HepG2 (cell line): ENCODE data around the gene CTSA. TPM values are rescaled to one million over a fixed set of nuclear protein-coding genes. Genes with fewer than 3 reads are reported as not detected.

Experiments
- ATAC-seq: fragments of 200-7000 bp; cut with Tn5 transposase; 3 replicates; pipeline ENCODE4 v1.9.1; 2020; ENCODE audit warnings: mild to moderate bottlenecking, moderate library complexity
- BruUV-seq: library from RNA; stranded (reverse); fragments of 400-500 nt; replicated peaks from 2 replicates; lab custom pipeline; 2021; lab: Mats Ljungman, UMichigan
- CTCF ChIA-PET: fragments of 300-600 bp; formaldehyde crosslinking; extraction: SDS; loops from one replicate; lab custom pipeline; 2021; ENCODE audit warnings: low total read pairs, inconsistent platforms, low intra/inter-chr PET ratio; lab: Yijun Ruan, JAX
- POLR2A ChIA-PET: fragments of 350-600 bp; sonication (Branson Sonifier 250); formaldehyde crosslinking; loops from one replicate; lab custom pipeline; 2020; ENCODE audit warnings: antibody characterized with exemption, inconsistent platforms; lab: Yijun Ruan, JAX
- DNase-seq: peaks from one replicate; pipeline ENCODE4 v3.0.0-alpha.2; 2015; ENCODE audit warnings: low spot score
- FAIRE-seq: peaks from 3 replicates; lab custom pipeline; 2011; peaks lifted over from hg19 to GRCh38; lab: Jason Lieb, UNC
- H2AFZ ChIP-seq: one replicate; pipeline ENCODE4 v1.6.1; 2011; ENCODE audit warnings: low read length, inconsistent platforms
- H3K27ac ChIP-seq: fragments of 300-600 bp; 3 replicates; pipeline ENCODE4 v1.8.0; 2011; ENCODE audit warnings: mixed run types, mild to moderate bottlenecking, mixed read lengths, low read length, inconsistent platforms; ENCODE audit not compliant: insufficient read depth; ENCODE audit errors: extremely low read length
- H3K27me3 ChIP-seq, 2 experiments: fragments of 200-600 bp in 1 of 2; 2 replicates in 1 of 2; 3 replicates in 1 of 2; pipeline versions ENCODE4 v1.6.0 to v1.8.0; 2011; ENCODE audit warnings: low read length in 2 of 2, mild to moderate bottlenecking in 2 of 2, moderate library complexity in 2 of 2, inconsistent platforms in 1 of 2; ENCODE audit not compliant: insufficient read depth in 2 of 2, control insufficient read depth in 1 of 2
- H3K36me3 ChIP-seq, 2 experiments: fragments of 200-600 bp in 1 of 2; replicated peaks in 1 of 2; 2 replicates in 1 of 2; 3 replicates in 1 of 2; pipeline versions ENCODE4 v1.5.1 to v1.8.0; 2011; ENCODE audit warnings: low read length in 2 of 2, inconsistent platforms in 1 of 2; ENCODE audit not compliant: insufficient read depth in 2 of 2, control insufficient read depth in 1 of 2
- H3K4me1 ChIP-seq: 2 replicates; pipeline ENCODE4 v1.5.1; 2012; ENCODE audit warnings: low read length, inconsistent platforms; ENCODE audit not compliant: insufficient read depth
- H3K4me2 ChIP-seq: 2 replicates; pipeline ENCODE4 v1.6.0; 2011; ENCODE audit warnings: low read depth, low read length, inconsistent platforms
- H3K4me3 ChIP-seq, 3 experiments: fragments of 200-600 bp in 1 of 3; sonication (generic), shearing (Covaris generic) in 1 of 3; replicated peaks in 1 of 3; 2 replicates each; pipeline ENCODE4 v1.5.1; 2011 to 2016; ENCODE audit warnings: low read length in 3 of 3, inconsistent platforms in 2 of 3, low read depth in 2 of 3, mild to moderate bottlenecking in 2 of 3, control low read depth in 1 of 3, mixed read lengths in 1 of 3; ENCODE audit not compliant: insufficient read depth in 1 of 3
- H3K79me2 ChIP-seq: one replicate; pipeline ENCODE4 v1.6.1; 2011; ENCODE audit warnings: low read length, inconsistent platforms; ENCODE audit not compliant: insufficient read depth
- H3K9ac ChIP-seq: 2 replicates; pipeline ENCODE4 v1.6.0; 2011; ENCODE audit warnings: mild to moderate bottlenecking, low read depth, low read length, inconsistent platforms; ENCODE audit not compliant: insufficient read depth
- H3K9me3 ChIP-seq: 2 replicates; pipeline ENCODE4 v1.5.1; 2012; ENCODE audit warnings: mild to moderate bottlenecking, low read length
- H4K20me1 ChIP-seq: 2 replicates; pipeline ENCODE4 v1.6.0; 2011; ENCODE audit warnings: inconsistent platforms, mild to moderate bottlenecking, low read length, moderate library complexity; ENCODE audit not compliant: insufficient read depth
- BCLAF1 ChIP-seq: fragments of 450-650 bp; IDR thresholded peaks from 2 replicates; pipeline ENCODE4 v1.6.1; 2017; ENCODE audit warnings: mild to moderate bottlenecking
- CENPBD1 ChIP-seq: sonication (generic); formaldehyde crosslinking; IDR thresholded peaks from 2 replicates; pipeline ENCODE4 v1.8.0; 2022; ENCODE audit warnings: missing genetic modification reagents, low read depth, mild to moderate bottlenecking, borderline replicate concordance
- CREB3 ChIP-seq: sonication (generic); formaldehyde crosslinking; IDR thresholded peaks from 2 replicates; pipeline ENCODE4 v1.5.0; 2020; ENCODE audit warnings: missing genetic modification reagents
- HOXA9 ChIP-seq: sonication (generic); formaldehyde crosslinking; IDR thresholded peaks from 2 replicates; pipeline ENCODE4 v1.8.1; 2022; ENCODE audit warnings: missing genetic modification reagents, mild to moderate bottlenecking, moderate library complexity, borderline replicate concordance
- JDP2 ChIP-seq: sonication (generic); formaldehyde crosslinking; IDR thresholded peaks from 2 replicates; pipeline ENCODE4 v1.8.1; 2022; ENCODE audit warnings: missing genetic modification reagents, borderline replicate concordance
- KDM3A ChIP-seq: IDR thresholded peaks from 2 replicates; pipeline ENCODE4 v1.6.1; 2018; ENCODE audit warnings: low read depth, missing compliant biosample characterization
- KLF6 ChIP-seq: IDR thresholded peaks from 2 replicates; pipeline ENCODE4 v1.8.0; 2016; ENCODE audit warnings: missing biosample characterization, missing genetic modification reagents
- MED8 ChIP-seq: sonication (generic); formaldehyde crosslinking; IDR thresholded peaks from 2 replicates; pipeline ENCODE4 v1.8.1; 2023; ENCODE audit warnings: mild to moderate bottlenecking, missing genetic modification reagents; ENCODE audit not compliant: insufficient replicate concordance
- NBN ChIP-seq: fragments of 450-650 bp; conservative IDR thresholded peaks from 2 replicates; pipeline ENCODE4 v1.6.1; 2017
- PAF1 ChIP-seq: IDR thresholded peaks from 2 replicates; pipeline ENCODE4 v1.6.1; 2016; ENCODE audit warnings: missing genetic modification reagents, missing compliant biosample characterization
- TFAP4 ChIP-seq: sonication (generic); IDR thresholded peaks from 2 replicates; pipeline ENCODE4 v1.6.1; 2016; ENCODE audit warnings: low read depth, borderline replicate concordance
- ZEB1 ChIP-seq: IDR thresholded peaks from 2 replicates; pipeline ENCODE4 v1.6.1; 2012; ENCODE audit warnings: mild to moderate bottlenecking, low read depth, inconsistent platforms; ENCODE audit not compliant: insufficient replicate concordance
- ZNF160 ChIP-seq: sonication (generic); formaldehyde crosslinking; IDR thresholded peaks from 2 replicates; pipeline ENCODE4 v1.8.0; 2022; ENCODE audit warnings: mild to moderate bottlenecking, inconsistent platforms, missing genetic modification reagents
- ZNF260 ChIP-seq: sonication (generic); formaldehyde crosslinking; IDR thresholded peaks from 2 replicates; pipeline ENCODE4 v1.4.0; 2020; ENCODE audit warnings: missing genetic modification reagents, low read depth, mild to moderate bottlenecking, borderline replicate concordance
- ZNF503 ChIP-seq: sonication (generic); formaldehyde crosslinking; IDR thresholded peaks from 2 replicates; pipeline ENCODE4 v1.4.0; 2020; ENCODE audit warnings: missing genetic modification reagents
- ZNF672 ChIP-seq: sonication (generic); formaldehyde crosslinking; IDR thresholded peaks from 2 replicates; pipeline ENCODE4 v1.8.1; 2022; ENCODE audit warnings: missing genetic modification reagents
- ZNF891 ChIP-seq: sonication (generic); formaldehyde crosslinking; IDR thresholded peaks from 2 replicates; pipeline ENCODE4 v1.5.0; 2020; ENCODE audit warnings: mild to moderate bottlenecking, missing genetic modification reagents
- WGBS: methylation state at CpG from one replicate; pipeline ENCODE4 v1.1.6; 2017; ENCODE audit warnings: low lambda C conversion rate; 5-methylcytosine and 5-hydroxymethylcytosine counted together
- in situ Hi-C: cut with HindIII; loops from 2 replicates; pipeline ENCODE4 v1.10.0; 2017; ENCODE audit warnings: low pct_unique_long_range_greater_than_20kb; ENCODE audit not compliant: extremely low pct_ligation_motif_present
- intact Hi-C: fragments of 100-400 bp; cut with micrococcal nuclease; formaldehyde crosslinking; loops from one replicate; pipeline ENCODE4 v1.10.0; 2022; ENCODE audit not compliant: unreplicated experiment
- polyA plus RNA-seq, 8 experiments: library from polyadenylated mRNA; depleted of rRNA in 3 of 8; stranded (reverse) in 7 of 8; unstranded in 1 of 8; fragments of >200 nt; fragmentation: Illumina TruSeq in 4 of 8; extraction: Trizol in 4 of 8; gene quantifications; 2 replicates each; pipeline versions ENCODE4 v1.2.1 to v1.2.3, GENCODE V29; 2011 to 2016; ENCODE audit warnings: low read depth in 4 of 8, missing spikeins in 1 of 8, mixed read lengths in 1 of 8; ENCODE audit not compliant: insufficient read depth in 1 of 8
- total RNA-seq, 5 experiments: library from RNA; depleted of rRNA; stranded (reverse); fragments of >200 nt; fragmentation: Illumina TruSeq; extraction: Trizol; gene quantifications; 2 replicates each; pipeline ENCODE4 v1.2.3, GENCODE V29; 2016; ENCODE audit warnings: low read depth in 1 of 5

Gene CTSA
- total and polyA plus RNA-seq, 2 of the 13 experiments (the other 11 are each of a cell fraction or from before 2014, with no cell fraction given) = 202 to 231 TPM

- Histone ChIP-seq H3K9ac (no peak overlapping the region), H3K9me3 (no peaks in the 10 kb centered on the region), H3K4me2 (no peak overlapping the region), H3K27ac (no peak overlapping the region), H4K20me1 (no peaks in the 10 kb centered on the region), H2AFZ (no peak overlapping the region), H3K36me3 (peaks cover 56 to 81% of the 10 kb centered on the region in 2 experiments), H3K4me3 (no peak overlapping the region), H3K4me1 (peaks cover 30% of the 10 kb centered on the region), H3K27me3 (no peaks in the 10 kb centered on the region), H3K79me2 (no peaks in the 10 kb centered on the region)
- ATAC-seq = no peak
- peak; percentile 4 for FAIRE-seq
- 95% methylated on average over 15 of the region's 15 CpGs for WGBS
- intact Hi-C loops (no loop called here), in situ Hi-C loops (no loop called here)
- ChIA-PET CTCF (no interaction called here), POLR2A (interaction anchor here (0.5 to 7.7 kb wide), 5 partner anchors 9 to 54 kb away, joined by 3 to 201 read pairs (median 4); partner anchors contain the start of genes CTSA, NEURL2, PCIF1 and ZNF335)
- BruUV-seq = no TSS peak
- DNase-seq = no peak
- TF ChIP-seq ZNF891 (CRISPR knock-in tag) (no peak), PAF1 (0 out of 2 replicates have a peak, but pooled peaks have one; percentile 7), CREB3 (CRISPR knock-in tag) (no peak), HOXA9 (CRISPR knock-in tag) (no peak), ZNF260 (no peak), MED8 (CRISPR knock-in tag) (no peak), JDP2 (no peak), ZNF160 (no peak), ZNF672 (CRISPR knock-in tag) (0 out of 2 replicates have a peak, but pooled peaks have one; percentile 34), CENPBD1 (CRISPR knock-in tag) (no peak), NBN (no peak), KDM3A (CRISPR knock-in tag) (no peak), KLF6 (no peak), TFAP4 (no peak), BCLAF1 (no peak), ZNF503 (CRISPR knock-in tag) (no peak), ZEB1 (no peak)
Observed at GRCh38 chr20:45944151-45944964, 53.2 kb downstream of the CTSA start.
